OCI-LY7 (cell line): ENCODE results near the gene RHO. TPM values are rescaled to one million over a fixed set of nuclear protein-coding genes. Genes with fewer than 3 reads are reported as not detected.

ENCODE experiments used
- BruUV-seq: library from RNA; stranded (reverse); fragments of 400-500 nt; replicated peaks from 2 replicates; lab custom pipeline; 2021; lab: Mats Ljungman, UMichigan
- CTCF ChIA-PET: fragments of 300-600 bp; sonication (Branson Sonifier 250); formaldehyde crosslinking; loops from one replicate; lab custom pipeline; 2022; ENCODE audit warnings: antibody characterized with exemption; ENCODE audit not compliant: unreplicated experiment; lab: Charles Lee
- POLR2A ChIA-PET: fragments of 300-600 bp; sonication (Branson Sonifier 250); formaldehyde crosslinking; loops from one replicate; lab custom pipeline; 2022; ENCODE audit warnings: antibody characterized with exemption; lab: Charles Lee
- DNase-seq: peaks from one replicate; pipeline ENCODE4 v3.0.0-alpha.2; 2015; ENCODE audit warnings: low spot score
- H2AFZ ChIP-seq: fragments of 200-600 bp; sonication (generic), shearing (Covaris generic); 2 replicates; pipeline ENCODE4 v1.6.1; 2014; ENCODE audit warnings: mild to moderate bottlenecking, antibody characterized with exemption, low read length, moderate library complexity
- H3K27ac ChIP-seq: fragments of 200-600 bp; sonication (generic); 2 replicates; pipeline ENCODE4 v1.5.1; 2014; ENCODE audit warnings: mixed run types, low read depth, mild to moderate bottlenecking, moderate library complexity, low read length, inconsistent platforms; ENCODE audit not compliant: poor library complexity, severe bottlenecking
- H3K36me3 ChIP-seq: fragments of 200-600 bp; sonication (generic); 2 replicates; pipeline ENCODE4 v1.6.1; 2014; ENCODE audit warnings: mild to moderate bottlenecking, antibody characterized with exemption, low read length, moderate library complexity, mixed read lengths; ENCODE audit not compliant: insufficient read depth
- H3K4me1 ChIP-seq: fragments of 200-600 bp; sonication (generic); 2 replicates; pipeline ENCODE4 v1.5.1; 2014; ENCODE audit warnings: mild to moderate bottlenecking, low read length; ENCODE audit not compliant: insufficient read depth, poor library complexity, severe bottlenecking
- H3K4me2 ChIP-seq: fragments of 200-600 bp; sonication (generic); 2 replicates; pipeline ENCODE4 v1.6.1; 2014; ENCODE audit warnings: mild to moderate bottlenecking, low read length
- H3K4me3 ChIP-seq: fragments of 200-600 bp; sonication (generic); 2 replicates; pipeline ENCODE4 v1.5.1; 2014; ENCODE audit warnings: mild to moderate bottlenecking, low read depth, low read length; ENCODE audit not compliant: poor library complexity, severe bottlenecking
- H3K79me2 ChIP-seq: fragments of 200-600 bp; sonication (generic); 2 replicates; pipeline ENCODE4 v1.6.1; 2016; ENCODE audit warnings: low read depth, mild to moderate bottlenecking, low read length, moderate library complexity, mixed read lengths; ENCODE audit not compliant: insufficient read depth
- H3K9me2 ChIP-seq: fragments of 200-600 bp; sonication (generic); 2 replicates; pipeline ENCODE4 v1.6.1; 2016; ENCODE audit warnings: mild to moderate bottlenecking, low read length, mixed read lengths; ENCODE audit not compliant: insufficient read depth
- H3K9me3 ChIP-seq: fragments of 200-600 bp; sonication (generic); 2 replicates; pipeline ENCODE4 v1.6.1; 2014; ENCODE audit warnings: mild to moderate bottlenecking, mixed run types, low read length, mixed read lengths
- H4K20me1 ChIP-seq: fragments of 200-600 bp; sonication (generic); 2 replicates; pipeline ENCODE4 v1.6.1; 2014; ENCODE audit warnings: mild to moderate bottlenecking, antibody characterized with exemption, low read length, moderate library complexity, mixed read lengths; ENCODE audit not compliant: insufficient read depth
- EZH2phosphoT487 ChIP-seq: fragments of 200-600 bp; sonication (generic); IDR thresholded peaks from 2 replicates; pipeline ENCODE4 v1.6.1; 2018; ENCODE audit warnings: low read depth, borderline replicate concordance, mild to moderate bottlenecking, mixed run types, antibody characterized with exemption, low read length, moderate library complexity, mixed read lengths
- intact Hi-C: fragments of 100-400 bp; cut with micrococcal nuclease; formaldehyde crosslinking; loops from one replicate; pipeline ENCODE4 v1.10.0; 2022; ENCODE audit not compliant: unreplicated experiment
- total RNA-seq, 2 experiments: library from RNA; depleted of rRNA in 1 of 2; stranded (reverse); fragments of >200 nt in 1 of 2; shearing (Covaris generic) in 1 of 2; gene quantifications; 2 replicates each; pipeline ENCODE4 v1.2.3, GENCODE V29; 2014 to 2022
- TF ChIP-seq, protein P1 (sequence below): fragments of 200-600 bp; sonication (generic); conservative IDR thresholded peaks from 2 replicates; pipeline ENCODE4 v1.5.1; 2014; ENCODE audit warnings: mild to moderate bottlenecking, antibody characterized with exemption, low read length, moderate library complexity, mixed read lengths

The RHO gene
- total RNA-seq, 2 experiments from 2014 or later: not detected

DNA sequence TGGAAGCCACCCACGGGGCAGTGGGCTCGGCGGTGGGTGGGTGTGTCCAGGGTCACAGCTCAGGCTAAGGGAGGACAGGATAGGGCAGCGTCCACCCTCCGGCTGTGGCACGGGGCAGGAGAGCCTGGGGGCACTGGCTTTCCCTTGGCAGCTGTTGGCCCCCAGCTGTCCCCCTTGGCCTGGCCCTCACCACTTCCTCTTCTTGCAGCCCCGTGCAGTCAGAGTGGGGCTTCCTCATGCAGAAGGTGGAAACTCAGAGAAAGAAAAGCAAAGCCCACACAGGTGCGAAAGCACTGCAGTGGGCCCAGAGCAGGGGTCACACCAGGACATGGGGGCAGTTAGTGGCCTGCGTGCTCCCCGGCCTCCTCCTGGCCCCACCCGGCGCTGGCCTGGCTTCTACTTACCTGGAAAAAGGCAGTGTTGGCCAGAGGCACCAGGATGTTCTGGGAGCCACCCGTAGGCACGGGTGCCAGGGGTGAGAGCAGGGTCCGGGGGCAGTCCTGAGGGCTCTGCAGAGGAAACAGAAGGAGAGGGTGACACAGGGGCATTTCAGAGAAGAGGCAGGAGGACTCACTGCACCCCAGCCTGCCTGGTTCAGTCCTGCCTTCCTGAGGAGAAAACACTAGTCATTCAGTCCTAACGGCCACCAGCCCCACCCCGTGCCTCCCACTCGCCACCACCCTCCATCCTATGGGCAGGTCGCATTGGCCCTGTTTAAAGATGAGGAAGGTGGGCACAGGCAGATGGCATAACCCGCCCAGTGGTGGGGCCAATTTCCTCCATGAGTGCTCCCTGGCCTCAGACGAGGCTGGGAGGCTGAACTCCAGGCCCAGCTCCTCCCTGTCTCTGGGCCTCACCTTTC, 49.7 kb downstream of the RHO start:
- intact Hi-C loops: loop anchor here (2.0 kb wide), 2 partner anchors 137 to 313 kb away; partner anchors contain the start of gene IFT122
- TF ChIP-seq EZH2phosphoT487: no peak
- Histone ChIP-seq H3K27ac (peak overlapping the region; percentile 92), H3K36me3 (no peaks in the 10 kb centered on the region), H2AFZ (peak overlapping the region; percentile 32; the same call in 1 of the 2 replicates), H3K4me1 (peaks cover 63% of the 10 kb centered on the region), H3K79me2 (no peaks in the 10 kb centered on the region), H3K9me2 (no peaks in the 10 kb centered on the region), H3K4me3 (peak overlapping the region; percentile 23), H3K9me3 (no peaks in the 10 kb centered on the region), H3K4me2 (peak overlapping the region; percentile 60), H4K20me1 (no peaks in the 10 kb centered on the region)
- BruUV-seq: no TSS peak
- CTCF ChIA-PET: interaction anchor here (1.0 kb wide), 1 partner anchor 9 kb away, joined by 18 read pairs; no protein-coding TSS in a partner anchor
- POLR2A ChIA-PET: interaction anchor here (0.6 to 2.6 kb wide), 7 partner anchors 11 to 312 kb away, joined by 3 to 8 read pairs (median 5); a partner anchor contains a TSS
- peak; percentile 92 for DNase-seq

DNA sequence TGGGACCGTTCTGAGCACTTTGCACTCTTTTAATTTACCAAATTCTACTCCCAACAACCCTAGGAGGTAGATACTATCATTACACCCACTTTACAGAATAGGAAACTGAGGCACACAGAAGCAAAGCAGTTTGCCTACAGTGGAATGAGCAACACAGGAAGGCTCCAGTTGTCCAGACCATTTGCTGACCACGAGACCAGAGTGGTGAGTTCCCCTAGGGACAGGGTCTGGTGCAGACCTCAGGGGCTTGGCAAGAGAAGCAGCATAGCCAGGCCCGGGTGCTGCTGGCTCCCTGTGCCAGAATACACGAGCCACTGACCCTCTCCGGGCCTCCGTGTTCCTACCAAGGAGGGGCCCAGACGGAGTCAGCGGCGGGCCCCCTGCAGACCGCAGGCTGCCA, 51.6 kb downstream of the RHO start:
- Histone ChIP-seq H3K9me2 (no peaks in the 10 kb centered on the region), H2AFZ (no peak overlapping the region), H3K9me3 (no peaks in the 10 kb centered on the region), H3K4me3 (no peak overlapping the region), H3K79me2 (no peaks in the 10 kb centered on the region), H4K20me1 (no peaks in the 10 kb centered on the region), H3K4me1 (peaks cover 54% of the 10 kb centered on the region), H3K27ac (no peak overlapping the region), H3K4me2 (no peak overlapping the region), H3K36me3 (no peaks in the 10 kb centered on the region)
- intact Hi-C loops: loop anchor here (2.0 kb wide), 1 partner anchor 139 kb away; the partner anchor contains the start of gene IFT122
- no TSS peak for BruUV-seq
- ChIA-PET CTCF (no interaction called here), POLR2A (no interaction called here)
- TF ChIP-seq EZH2phosphoT487: no peak
- TF ChIP-seq, protein P1, sequence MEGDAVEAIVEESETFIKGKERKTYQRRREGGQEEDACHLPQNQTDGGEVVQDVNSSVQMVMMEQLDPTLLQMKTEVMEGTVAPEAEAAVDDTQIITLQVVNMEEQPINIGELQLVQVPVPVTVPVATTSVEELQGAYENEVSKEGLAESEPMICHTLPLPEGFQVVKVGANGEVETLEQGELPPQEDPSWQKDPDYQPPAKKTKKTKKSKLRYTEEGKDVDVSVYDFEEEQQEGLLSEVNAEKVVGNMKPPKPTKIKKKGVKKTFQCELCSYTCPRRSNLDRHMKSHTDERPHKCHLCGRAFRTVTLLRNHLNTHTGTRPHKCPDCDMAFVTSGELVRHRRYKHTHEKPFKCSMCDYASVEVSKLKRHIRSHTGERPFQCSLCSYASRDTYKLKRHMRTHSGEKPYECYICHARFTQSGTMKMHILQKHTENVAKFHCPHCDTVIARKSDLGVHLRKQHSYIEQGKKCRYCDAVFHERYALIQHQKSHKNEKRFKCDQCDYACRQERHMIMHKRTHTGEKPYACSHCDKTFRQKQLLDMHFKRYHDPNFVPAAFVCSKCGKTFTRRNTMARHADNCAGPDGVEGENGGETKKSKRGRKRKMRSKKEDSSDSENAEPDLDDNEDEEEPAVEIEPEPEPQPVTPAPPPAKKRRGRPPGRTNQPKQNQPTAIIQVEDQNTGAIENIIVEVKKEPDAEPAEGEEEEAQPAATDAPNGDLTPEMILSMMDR: no peak
- no peak for DNase-seq

DNA sequence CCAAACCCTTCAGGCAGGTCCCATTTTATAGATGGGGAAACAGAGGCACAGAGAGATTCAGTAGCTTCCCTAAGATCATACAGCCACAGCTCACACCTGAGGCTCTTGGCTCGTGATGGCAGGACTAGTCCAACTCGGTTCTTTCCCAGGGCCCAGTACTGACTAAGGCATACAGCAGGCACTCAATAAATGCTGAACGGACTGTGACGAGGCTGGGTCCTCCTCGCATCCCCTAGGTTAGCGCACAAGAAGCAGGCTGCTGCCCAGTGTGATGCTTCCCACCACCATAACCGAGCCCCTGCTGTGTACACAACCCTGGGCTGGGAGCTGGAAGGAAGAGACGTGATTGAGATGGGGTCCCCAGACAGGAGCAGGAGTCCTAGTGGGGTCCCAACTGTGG, 53.2 kb downstream of the RHO start:
- Histone ChIP-seq H2AFZ (no peak overlapping the region), H3K9me3 (no peaks in the 10 kb centered on the region), H3K27ac (no peak overlapping the region), H3K79me2 (no peaks in the 10 kb centered on the region), H3K4me2 (no peak overlapping the region), H3K4me1 (peaks cover 38% of the 10 kb centered on the region), H3K4me3 (no peak overlapping the region), H3K9me2 (no peaks in the 10 kb centered on the region), H3K36me3 (no peaks in the 10 kb centered on the region), H4K20me1 (no peaks in the 10 kb centered on the region)
- intact Hi-C loops: no loop called here
- CTCF ChIA-PET: no interaction called here
- POLR2A ChIA-PET: no interaction called here
- BruUV-seq: no TSS peak
- DNase-seq: no peak
- TF ChIP-seq, protein P1: no peak
- no peak for TF ChIP-seq EZH2phosphoT487
